Brain microvascular endothelial cell (primary cell): ENCODE results near the gene COL10A1.

Source experiments
- DNase-seq: peaks from one replicate; pipeline ENCODE4 v3.0.0-alpha.2; 2020
- H3K27ac ChIP-seq: fragments of 250-450 bp; sonication (Bioruptor Pico); 2 replicates; pipeline ENCODE4 v1.5.1; 2020; ENCODE audit warnings: mild to moderate bottlenecking, moderate library complexity
- H3K27me3 ChIP-seq: fragments of 250-450 bp; sonication (Bioruptor Pico); replicated peaks from 2 replicates; pipeline ENCODE4 v1.5.1; 2020; ENCODE audit warnings: mild to moderate bottlenecking
- H3K36me3 ChIP-seq: fragments of 250-450 bp; sonication (Bioruptor Pico); replicated peaks from 2 replicates; pipeline ENCODE4 v1.5.1; 2020; ENCODE audit warnings: mild to moderate bottlenecking
- H3K4me3 ChIP-seq: 2 replicates; pipeline ENCODE4 v1.5.1; 2011; ENCODE audit warnings: low read depth, mild to moderate bottlenecking, control low read depth, low read length, moderate library complexity
- CTCF ChIP-seq: IDR thresholded peaks from 2 replicates; pipeline ENCODE4 v1.5.1; 2011; ENCODE audit warnings: low read depth, mild to moderate bottlenecking, moderate library complexity, low read length, control low read depth, inconsistent platforms; ENCODE audit errors: missing control alignments
- in situ Hi-C: cut with HindIII; loops from 2 replicates; pipeline ENCODE4 v1.10.0; 2017; ENCODE audit warnings: low sequenced_read_pairs, low pct_ligation_motif_present

COL10A1 gene

GRCh38 chr6:116088946-116089345, 37.0 kb downstream of the COL10A1 start:
- no peaks in the 10 kb centered on the region for H3K27me3 ChIP-seq
- H3K36me3 ChIP-seq = no peaks in the 10 kb centered on the region
- H3K4me3 ChIP-seq = no peak overlapping the region
- in situ Hi-C loops = no loop called here
- no peak overlapping the region for H3K27ac ChIP-seq
- peak; percentile 13 for DNase-seq
- TF ChIP-seq CTCF = no peak

GRCh38 chr6:116087437-116088027, 38.4 kb downstream of the COL10A1 start:
- Histone ChIP-seq H3K27me3 (no peaks in the 10 kb centered on the region), H3K4me3 (no peak overlapping the region), H3K27ac (no peak overlapping the region), H3K36me3 (no peaks in the 10 kb centered on the region)
- in situ Hi-C loops = no loop called here
- peak; percentile 28 for DNase-seq
- TF ChIP-seq CTCF = no peak

- no peaks in the 10 kb centered on the region for H3K27me3 ChIP-seq
- TF ChIP-seq CTCF = no peak
- no peak overlapping the region for H3K4me3 ChIP-seq
- no peak overlapping the region for H3K27ac ChIP-seq
- in situ Hi-C loops = no loop called here
- H3K36me3 ChIP-seq = no peaks in the 10 kb centered on the region
- DNase-seq = no peak
These were observed 41.6 kb downstream of the COL10A1 start for GRCh38 chr6:116084284-116084683.

- in situ Hi-C loops = no loop called here
- no peaks in the 10 kb centered on the region for H3K27me3 ChIP-seq
These were observed 42.9 kb downstream of the COL10A1 start for GRCh38 chr6:116083052-116083451.

GRCh38 chr6:116078945-116079344, 47.0 kb downstream of the COL10A1 start:
- no peak for DNase-seq
- Histone ChIP-seq H3K36me3 (no peaks in the 10 kb centered on the region), H3K27ac (no peak overlapping the region), H3K27me3 (no peaks in the 10 kb centered on the region), H3K4me3 (no peak overlapping the region)
- in situ Hi-C loops = no loop called here
- TF ChIP-seq CTCF = no peak

More at GRCh38 chr6:116083052-116083451, 42.9 kb downstream of the COL10A1 start:
- Histone ChIP-seq H3K36me3 (no peaks in the 10 kb centered on the region), H3K4me3 (no peak overlapping the region), H3K27ac (no peak overlapping the region)
- no peak for DNase-seq
- TF ChIP-seq CTCF = no peak

- Histone ChIP-seq H3K36me3 (no peaks in the 10 kb centered on the region), H3K27ac (no peak overlapping the region), H3K27me3 (no peaks in the 10 kb centered on the region), H3K4me3 (no peak overlapping the region)
- peak; percentile 19 for TF ChIP-seq CTCF
- no peak for DNase-seq
- in situ Hi-C loops = no loop called here
These were observed 47.4 kb downstream of the COL10A1 start for GRCh38 chr6:116078522-116078921.
